ENCODE results near the gene RGS4. TPM values are rescaled to one million over a fixed set of nuclear protein-coding genes. Genes with fewer than 3 reads are reported as not detected.

Gene RGS4
- not detected for total RNA-seq

GRCh38 chr1:163069142-163069541 is at the start of gene RGS4:
Gene RGS4, plus strand, starts transcription at chr1:163069361. Its CDS starts 124 bp downstream, at chr1:163069485.
- Mint-ChIP-seq H3K27ac (no peak within 1 kb of the TSS), H3K9me3 (ENCODE audit: low read depth) (no peaks in the 10 kb centered on the region), H3K27me3 (peaks cover 46% of the 10 kb centered on the region), H3K4me3 (no peak within 1 kb of the TSS), H3K4me1 (no peaks in the 10 kb centered on the region), H3K36me3 (no peaks in the 10 kb centered on the region)
- CTCF ChIA-PET, result interaction anchor here (0.5 to 7.1 kb wide), 2 partner anchors 246 to 524 kb away, joined by 3 to 35 read pairs; no protein-coding TSS in a partner anchor
- DNase-seq, result no peak
- ATAC-seq, result no peak

GRCh38 chr1:163022129-163022528 is 47.0 kb upstream of the RGS4 start:
- no peak overlapping the region for H3K27ac Mint-ChIP-seq
- H3K4me1 Mint-ChIP-seq, result no peaks in the 10 kb centered on the region
- H3K27me3 Mint-ChIP-seq, result no peaks in the 10 kb centered on the region
- no peak for DNase-seq
- CTCF ChIA-PET, result no interaction called here
- H3K9me3 Mint-ChIP-seq (ENCODE audit: low read depth), result peaks cover 5% of the 10 kb centered on the region
- no peak for ATAC-seq
- H3K4me3 Mint-ChIP-seq, result no peak overlapping the region
- H3K36me3 Mint-ChIP-seq, result peaks cover 1% of the 10 kb centered on the region

- no peak for DNase-seq
- no peak overlapping the region for H3K27ac Mint-ChIP-seq
- no peaks in the 10 kb centered on the region for H3K36me3 Mint-ChIP-seq
- peaks cover 4% of the 10 kb centered on the region for H3K27me3 Mint-ChIP-seq
- CTCF ChIA-PET, result no interaction called here
- H3K4me3 Mint-ChIP-seq, result no peak overlapping the region
- H3K9me3 Mint-ChIP-seq (ENCODE audit: low read depth), result peaks cover 3% of the 10 kb centered on the region
- ATAC-seq, result no peak
- H3K4me1 Mint-ChIP-seq, result no peaks in the 10 kb centered on the region
Observed at GRCh38 chr1:163027610-163028009, 41.6 kb upstream of the RGS4 start.

GRCh38 chr1:163029901-163030300 is 39.3 kb upstream of the RGS4 start:
- no peaks in the 10 kb centered on the region for H3K4me1 Mint-ChIP-seq
- DNase-seq (no peak), ATAC-seq (no peak)
- peaks cover 4% of the 10 kb centered on the region for H3K27me3 Mint-ChIP-seq
- CTCF ChIA-PET, result interaction anchor here (1.3 kb wide), 1 partner anchor 17 kb away, joined by 3 read pairs; no protein-coding TSS in a partner anchor
- no peaks in the 10 kb centered on the region for H3K9me3 Mint-ChIP-seq (ENCODE audit: low read depth)
- H3K27ac Mint-ChIP-seq, result no peak overlapping the region
- no peak overlapping the region for H3K4me3 Mint-ChIP-seq
- no peaks in the 10 kb centered on the region for H3K36me3 Mint-ChIP-seq

DNA sequence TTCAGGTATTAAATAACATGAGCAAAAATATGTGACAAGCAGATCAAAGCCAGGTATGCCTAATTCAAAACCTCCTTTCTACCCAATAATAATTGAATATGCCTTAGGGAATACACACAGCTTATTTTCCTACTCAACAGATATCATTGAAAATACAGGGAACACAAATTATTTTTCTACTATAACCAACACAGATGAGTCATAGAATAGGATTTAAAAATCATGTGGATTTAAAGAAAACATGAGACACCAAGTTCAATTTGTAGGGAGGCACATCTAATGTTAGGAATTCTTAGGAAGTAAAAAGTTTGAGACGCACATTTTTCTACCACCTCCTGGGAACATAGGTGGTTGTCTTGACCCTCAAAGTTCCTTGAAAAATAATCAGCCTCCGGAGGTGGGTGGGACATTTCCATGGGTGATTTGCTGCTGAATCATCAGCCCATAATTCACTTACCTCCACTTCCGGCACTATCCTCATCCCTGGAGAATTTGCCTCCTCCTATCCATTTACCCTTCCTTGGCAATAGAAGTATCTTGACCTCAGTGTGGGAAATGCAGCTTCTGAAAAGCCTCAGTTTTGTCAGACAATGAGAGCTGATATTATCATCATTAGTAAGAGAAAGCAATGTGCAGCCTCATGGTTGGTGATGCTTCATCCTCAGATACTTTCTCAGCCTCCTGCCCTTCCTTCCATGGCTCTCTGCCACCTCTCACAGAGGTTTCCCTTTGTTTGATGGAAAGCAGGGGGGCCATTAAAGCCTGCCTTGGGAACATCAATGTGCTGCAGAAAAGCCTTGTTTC is 33.5 kb upstream of the RGS4 start:
- DNase-seq (no peak), ATAC-seq (no peak)
- no peaks in the 10 kb centered on the region for H3K27me3 Mint-ChIP-seq
- CTCF ChIA-PET, result no interaction called here
- no peak overlapping the region for H3K27ac Mint-ChIP-seq
- H3K36me3 Mint-ChIP-seq, result no peaks in the 10 kb centered on the region
- H3K9me3 Mint-ChIP-seq (ENCODE audit: low read depth), result no peaks in the 10 kb centered on the region
- H3K4me1 Mint-ChIP-seq, result no peaks in the 10 kb centered on the region
- no peak overlapping the region for H3K4me3 Mint-ChIP-seq

GRCh38 chr1:163036671-163037070 is 32.5 kb upstream of the RGS4 start:
- ATAC-seq (no peak), DNase-seq (no peak)
- H3K9me3 Mint-ChIP-seq (ENCODE audit: low read depth), result no peaks in the 10 kb centered on the region
- no peaks in the 10 kb centered on the region for H3K36me3 Mint-ChIP-seq
- H3K4me3 Mint-ChIP-seq, result no peak overlapping the region
- no peak overlapping the region for H3K27ac Mint-ChIP-seq
- no peaks in the 10 kb centered on the region for H3K4me1 Mint-ChIP-seq
- CTCF ChIA-PET, result no interaction called here
- peaks cover 2% of the 10 kb centered on the region for H3K27me3 Mint-ChIP-seq

DNA sequence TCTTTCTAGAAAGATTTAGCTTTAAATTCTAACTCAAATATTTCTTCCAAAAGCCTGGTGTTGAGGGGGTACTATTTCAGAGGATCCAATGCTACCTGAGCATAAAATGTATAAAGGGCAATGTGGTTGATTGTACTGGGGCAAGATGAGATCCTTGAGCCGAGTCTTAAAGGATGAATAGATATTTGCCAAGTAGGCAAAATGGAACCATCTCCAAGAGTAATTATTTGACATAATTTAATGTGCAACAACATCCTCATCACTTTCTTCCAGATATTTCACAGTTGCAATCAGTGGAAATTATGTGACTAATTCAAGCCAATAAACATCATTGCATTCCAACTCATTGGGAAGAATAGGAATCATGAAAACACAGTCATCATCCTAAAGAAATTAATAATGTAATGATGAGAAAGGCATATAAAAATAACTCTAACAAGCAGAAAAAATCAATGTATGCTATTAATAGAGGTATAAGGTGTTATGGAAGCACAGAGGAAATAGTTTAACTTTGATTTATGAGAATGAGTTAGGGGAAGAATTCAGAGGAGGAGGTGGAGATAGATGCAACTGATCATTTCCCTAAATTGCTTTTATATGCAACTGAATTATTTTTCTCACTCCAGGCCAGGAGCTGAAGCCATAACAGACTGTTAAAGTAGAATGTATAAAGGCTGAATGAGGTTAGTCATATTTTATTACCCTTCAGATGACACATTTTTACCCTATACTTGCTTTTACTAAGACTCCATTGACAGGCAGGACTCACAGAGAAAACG is 30.0 kb upstream of the RGS4 start:
- no peak for DNase-seq
- Mint-ChIP-seq H3K36me3 (no peaks in the 10 kb centered on the region), H3K27ac (no peak overlapping the region), H3K4me1 (no peaks in the 10 kb centered on the region), H3K27me3 (peaks cover 2% of the 10 kb centered on the region), H3K9me3 (ENCODE audit: low read depth) (no peaks in the 10 kb centered on the region), H3K4me3 (no peak overlapping the region)
- CTCF ChIA-PET, result no interaction called here
- ATAC-seq, result no peak

GRCh38 chr1:163039707-163040093 is 29.5 kb upstream of the RGS4 start:
- no peak overlapping the region for H3K27ac Mint-ChIP-seq
- no peaks in the 10 kb centered on the region for H3K36me3 Mint-ChIP-seq
- DNase-seq (no peak), ATAC-seq (no peak)
- H3K4me1 Mint-ChIP-seq, result no peaks in the 10 kb centered on the region
- H3K9me3 Mint-ChIP-seq (ENCODE audit: low read depth), result no peaks in the 10 kb centered on the region
- H3K27me3 Mint-ChIP-seq, result peaks cover 5% of the 10 kb centered on the region
- H3K4me3 Mint-ChIP-seq, result no peak overlapping the region
- CTCF ChIA-PET, result no interaction called here

DNA sequence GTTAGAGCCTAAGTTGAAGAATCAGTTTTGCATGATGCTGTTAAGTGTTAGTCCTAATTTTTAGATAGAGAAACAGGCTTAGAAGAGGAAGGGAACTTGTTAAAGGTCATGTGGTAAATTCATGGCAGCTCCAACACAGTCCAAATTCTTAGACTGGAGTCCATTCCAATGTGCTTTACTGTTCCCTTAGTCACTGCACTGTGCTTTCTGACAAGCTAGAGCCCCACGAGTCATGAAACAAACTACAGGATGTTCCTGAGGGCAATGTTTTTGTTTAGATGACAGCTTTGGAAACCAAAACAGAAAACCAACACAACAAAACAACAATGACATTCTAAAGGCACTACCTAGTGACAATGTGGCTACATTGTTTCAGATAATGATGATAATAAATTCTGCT is 23.1 kb upstream of the RGS4 start:
- no peak overlapping the region for H3K4me3 Mint-ChIP-seq
- peaks cover 5% of the 10 kb centered on the region for H3K27me3 Mint-ChIP-seq
- no peaks in the 10 kb centered on the region for H3K36me3 Mint-ChIP-seq
- no peaks in the 10 kb centered on the region for H3K4me1 Mint-ChIP-seq
- CTCF ChIA-PET, result no interaction called here
- no peak overlapping the region for H3K27ac Mint-ChIP-seq
- ATAC-seq (no peak), DNase-seq (no peak)
- no peaks in the 10 kb centered on the region for H3K9me3 Mint-ChIP-seq (ENCODE audit: low read depth)

- ATAC-seq, result no peak
- no peak overlapping the region for H3K4me3 Mint-ChIP-seq
- H3K4me1 Mint-ChIP-seq, result no peaks in the 10 kb centered on the region
- no peaks in the 10 kb centered on the region for H3K9me3 Mint-ChIP-seq (ENCODE audit: low read depth)
- H3K36me3 Mint-ChIP-seq, result no peaks in the 10 kb centered on the region
- H3K27ac Mint-ChIP-seq, result no peak overlapping the region
- DNase-seq, result no peak
- CTCF ChIA-PET, result no interaction called here
- H3K27me3 Mint-ChIP-seq, result peaks cover 5% of the 10 kb centered on the region
Observed at GRCh38 chr1:163047951-163048659, 21.1 kb upstream of the RGS4 start.

GRCh38 chr1:163048869-163049268 is 20.3 kb upstream of the RGS4 start:
- no peaks in the 10 kb centered on the region for H3K9me3 Mint-ChIP-seq (ENCODE audit: low read depth)
- H3K36me3 Mint-ChIP-seq, result no peaks in the 10 kb centered on the region
- ATAC-seq (no peak), DNase-seq (no peak)
- H3K27ac Mint-ChIP-seq, result no peak overlapping the region
- CTCF ChIA-PET, result no interaction called here
- H3K4me3 Mint-ChIP-seq, result no peak overlapping the region
- peaks cover 5% of the 10 kb centered on the region for H3K27me3 Mint-ChIP-seq
- no peaks in the 10 kb centered on the region for H3K4me1 Mint-ChIP-seq

DNA sequence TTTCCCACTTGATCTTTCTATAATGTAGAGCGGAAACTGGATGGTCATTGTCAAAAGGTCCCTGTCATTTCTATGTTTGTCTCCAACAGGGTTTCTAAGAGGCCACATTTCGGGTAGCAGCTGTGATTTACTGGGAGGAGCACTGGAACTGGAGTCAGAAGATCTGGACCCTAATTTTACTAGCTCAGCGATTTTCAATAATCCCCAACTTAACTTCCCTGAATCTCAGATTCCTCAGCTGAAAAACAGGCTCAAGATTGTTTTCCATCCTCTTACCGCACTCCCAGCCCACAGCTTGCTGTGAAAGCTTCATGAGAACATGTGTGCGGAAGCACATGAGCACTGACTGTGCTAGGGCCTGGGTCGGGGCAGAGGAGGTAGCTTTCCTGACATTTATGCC is 19.9 kb upstream of the RGS4 start:
- CTCF ChIA-PET, result no interaction called here
- H3K9me3 Mint-ChIP-seq (ENCODE audit: low read depth), result no peaks in the 10 kb centered on the region
- H3K36me3 Mint-ChIP-seq, result no peaks in the 10 kb centered on the region
- DNase-seq, result no peak
- no peak overlapping the region for H3K27ac Mint-ChIP-seq
- no peak for ATAC-seq
- H3K4me1 Mint-ChIP-seq, result no peaks in the 10 kb centered on the region
- H3K4me3 Mint-ChIP-seq, result no peak overlapping the region
- H3K27me3 Mint-ChIP-seq, result peaks cover 4% of the 10 kb centered on the region

- ATAC-seq (no peak), DNase-seq (no peak)
- H3K27me3 Mint-ChIP-seq, result peaks cover 2% of the 10 kb centered on the region
- H3K27ac Mint-ChIP-seq, result no peak overlapping the region
- H3K4me1 Mint-ChIP-seq, result no peaks in the 10 kb centered on the region
- no peaks in the 10 kb centered on the region for H3K9me3 Mint-ChIP-seq (ENCODE audit: low read depth)
- CTCF ChIA-PET, result no interaction called here
- no peak overlapping the region for H3K4me3 Mint-ChIP-seq
- H3K36me3 Mint-ChIP-seq, result no peaks in the 10 kb centered on the region
Observed at GRCh38 chr1:163050496-163050895, 18.7 kb upstream of the RGS4 start.

DNA sequence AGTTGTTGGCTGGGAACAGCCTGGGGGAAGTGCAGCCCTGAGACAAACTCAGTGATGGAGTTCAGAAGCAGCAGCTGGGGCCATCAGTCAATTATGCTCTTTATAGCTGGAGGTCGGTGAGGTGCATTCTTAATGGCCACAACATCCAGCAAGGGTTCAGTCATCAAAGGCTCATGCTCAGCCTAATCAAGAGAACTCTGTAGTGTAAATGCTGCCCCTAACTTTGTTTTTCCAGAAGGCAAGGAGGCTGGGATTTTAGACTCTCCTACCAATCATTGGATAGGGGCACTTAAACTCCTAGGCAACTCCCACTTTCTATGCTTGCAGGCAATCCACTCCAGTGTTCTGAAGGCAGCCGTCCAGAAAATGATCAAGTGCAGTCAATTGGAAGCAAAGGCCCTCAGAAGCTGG is 15.0 kb upstream of the RGS4 start:
- Mint-ChIP-seq H3K4me3 (no peak overlapping the region), H3K27ac (no peak overlapping the region), H3K36me3 (no peaks in the 10 kb centered on the region), H3K27me3 (peaks cover 2% of the 10 kb centered on the region), H3K9me3 (ENCODE audit: low read depth) (no peaks in the 10 kb centered on the region), H3K4me1 (no peaks in the 10 kb centered on the region)
- ATAC-seq (no peak), DNase-seq (no peak)
- CTCF ChIA-PET, result no interaction called here

All from activated CD8-positive, alpha-beta memory T cell treated with anti-CD3 and anti-CD28 coated beads, Interleukin-2, amount 10 ng/mL, durations not matched to agents 7 days and 5 days (primary cell).